HCT116 (cell line): ENCODE results near the gene HSPA1A. TPM values are rescaled to one million over a fixed set of nuclear protein-coding genes. Genes with fewer than 3 reads are reported as not detected.

Source experiments
- ATAC-seq: fragments of 200-7000 bp; cut with Tn5 transposase; 2 replicates; pipeline ENCODE4 v1.9.1; 2020; ENCODE audit warnings: mild to moderate bottlenecking, moderate library complexity
- BruUV-seq: library from RNA; stranded (reverse); fragments of 400-500 nt; replicated peaks from 2 replicates; lab custom pipeline; 2021; lab: Mats Ljungman, UMichigan
- CTCF ChIA-PET: fragments of 300-600 bp; sonication (Branson Sonifier 250); formaldehyde crosslinking; loops from one replicate; lab custom pipeline; 2021; ENCODE audit warnings: antibody characterized with exemption; lab: Charles Lee
- POLR2A ChIA-PET: fragments of 300-600, 350-600 bp; sonication (Branson Sonifier 250); formaldehyde crosslinking; loops from one replicate; lab custom pipeline; 2021; ENCODE audit warnings: antibody characterized with exemption; lab: Charles Lee
- RAD21 ChIA-PET, 2 experiments: fragments of 300-600 bp; sonication (Branson Sonifier 250); formaldehyde crosslinking; loops; one replicate each; lab custom pipeline; 2023; ENCODE audit warnings: low total read pairs in 2 of 2; ENCODE audit not compliant: uncharacterized antibody in 2 of 2, unreplicated experiment in 2 of 2, low non-redundant PET in 1 of 2; lab: Charles Lee
- DNase-seq: peaks from one replicate; pipeline ENCODE4 v3.0.0-alpha.2; 2010; ENCODE audit warnings: low read depth, low spot score
- H2AFZ ChIP-seq: fragments of 200-600 bp; shearing (Covaris generic), sonication (generic); 2 replicates; pipeline ENCODE4 v1.6.1; 2017; ENCODE audit warnings: low read depth, mixed run types, mixed read lengths, antibody characterized with exemption, low read length; ENCODE audit not compliant: poor library complexity, severe bottlenecking
- H3K27ac ChIP-seq: 2 replicates; pipeline ENCODE4 v1.5.1; 2012; ENCODE audit warnings: low read depth, low read length
- H3K27me3 ChIP-seq: fragments of 200-600 bp; sonication (generic); 2 replicates; pipeline ENCODE4 v1.6.1; 2016; ENCODE audit warnings: mixed run types, low read length, mixed read lengths; ENCODE audit not compliant: insufficient read depth
- H3K36me3 ChIP-seq, 2 experiments: fragments of 200-500 bp in 1 of 2; fragments of 200-600 bp in 1 of 2; sonication (Bioruptor generic) in 1 of 2; sonication (generic) in 1 of 2; 2 replicates each; pipeline versions ENCODE4 v1.5.1 to v1.6.1; 2014 to 2016; ENCODE audit warnings: low read length in 2 of 2, inconsistent platforms in 1 of 2, mixed read lengths in 1 of 2, mixed run types in 1 of 2; ENCODE audit not compliant: insufficient read depth in 2 of 2, control insufficient read depth in 1 of 2
- H3K4me1 ChIP-seq, 2 experiments: fragments of 200-600 bp in 1 of 2; sonication (generic) in 1 of 2; 2 replicates each; pipeline versions ENCODE4 v1.5.1 to v1.6.1; 2012 to 2017; ENCODE audit warnings: low read length in 2 of 2, inconsistent platforms in 1 of 2, mild to moderate bottlenecking in 1 of 2, mixed read lengths in 1 of 2, mixed run types in 1 of 2, moderate library complexity in 1 of 2; ENCODE audit not compliant: insufficient read depth in 2 of 2, control insufficient read depth in 1 of 2
- H3K4me2 ChIP-seq: fragments of 200-600 bp; sonication (generic); 2 replicates; pipeline ENCODE4 v1.6.1; 2017; ENCODE audit warnings: mixed run types, low read length, mixed read lengths
- H3K4me3 ChIP-seq, 2 experiments: fragments of 200-600 bp in 1 of 2; sonication (generic) in 1 of 2; replicated peaks in 1 of 2; 2 replicates each; pipeline ENCODE4 v1.5.1; 2011 to 2016; ENCODE audit warnings: low read length in 2 of 2, control low read depth in 1 of 2, low read depth in 1 of 2, mild to moderate bottlenecking in 1 of 2, mixed read lengths in 1 of 2, mixed run types in 1 of 2
- H3K79me2 ChIP-seq: fragments of 200-600 bp; sonication (generic); 2 replicates; pipeline ENCODE4 v1.6.1; 2017; ENCODE audit warnings: mild to moderate bottlenecking, mixed run types, low read length, moderate library complexity, mixed read lengths; ENCODE audit not compliant: insufficient read depth
- H3K9ac ChIP-seq: fragments of 200-600 bp; sonication (generic); 2 replicates; pipeline ENCODE4 v1.6.1; 2016; ENCODE audit warnings: low read length, mixed read lengths
- H3K9me2 ChIP-seq: fragments of 200-600 bp; sonication (generic), shearing (Covaris generic); 2 replicates; pipeline ENCODE4 v1.6.1; 2017; ENCODE audit warnings: mixed run types, mild to moderate bottlenecking, moderate library complexity; ENCODE audit not compliant: insufficient read depth
- H3K9me3 ChIP-seq, 2 experiments: fragments of 200-500 bp in 1 of 2; fragments of 200-600 bp in 1 of 2; sonication (Bioruptor generic) in 1 of 2; sonication (generic) in 1 of 2; 2 replicates each; pipeline ENCODE4 v1.6.1; 2014 to 2017; ENCODE audit warnings: low read length in 2 of 2, mixed read lengths in 2 of 2, inconsistent platforms in 1 of 2, low read depth in 1 of 2, mild to moderate bottlenecking in 1 of 2, mixed run types in 1 of 2, moderate library complexity in 1 of 2; ENCODE audit not compliant: control insufficient read depth in 1 of 2, insufficient read depth in 1 of 2
- H4K20me1 ChIP-seq: fragments of 200-600 bp; sonication (generic), shearing (Covaris generic); 2 replicates; pipeline ENCODE4 v1.6.1; 2017; ENCODE audit warnings: mixed run types, mild to moderate bottlenecking, moderate library complexity; ENCODE audit not compliant: insufficient read depth
- CTCF ChIP-seq, 3 experiments: fragments of 200-600 bp in 1 of 3; sonication (generic) in 1 of 3; IDR thresholded peaks in 2 of 3; conservative IDR thresholded peaks in 1 of 3; 2 replicates each; pipeline ENCODE4 v1.5.1; 2012 to 2017; ENCODE audit warnings: low read depth in 2 of 3, low read length in 2 of 3, antibody characterized with exemption in 1 of 3, borderline replicate concordance in 1 of 3, control low read depth in 1 of 3, mild to moderate bottlenecking in 1 of 3, mixed read lengths in 1 of 3, mixed run types in 1 of 3, moderate library complexity in 1 of 3; ENCODE audit not compliant: insufficient read depth in 1 of 3
- POLR2AphosphoS5 ChIP-seq: IDR thresholded peaks from 2 replicates; pipeline ENCODE4 v1.6.1; 2011; ENCODE audit warnings: mild to moderate bottlenecking, low read depth, low read length, moderate library complexity
- YY1 ChIP-seq: IDR thresholded peaks from 2 replicates; pipeline ENCODE4 v1.6.1; 2011; ENCODE audit warnings: low read length, low read depth, moderate library complexity, mild to moderate bottlenecking; ENCODE audit not compliant: insufficient replicate concordance; ENCODE audit errors: extremely low read depth
- intact Hi-C: fragments of 100-400 bp; cut with micrococcal nuclease; formaldehyde crosslinking; loops from 2 replicates; pipeline ENCODE4 v1.10.0; 2022
- total RNA-seq: library from RNA; stranded (reverse); gene quantifications from one replicate; pipeline ENCODE4 v1.2.1, GENCODE V29; 2021; ENCODE audit not compliant: unreplicated experiment

Gene HSPA1A
- total RNA-seq, 1 experiment from 2014 or later: 5.0 TPM

- Histone ChIP-seq H3K79me2 (no peaks in the 10 kb centered on the region), H3K36me3 (peaks cover 0 to 14% of the 10 kb centered on the region in 2 experiments; a peak in 1 of 4 replicates), H2AFZ (no peak overlapping the region), H4K20me1 (no peaks in the 10 kb centered on the region), H3K27ac (peak overlapping the region; percentile 79), H3K27me3 (no peaks in the 10 kb centered on the region), H3K4me1 (peaks cover 44 to 67% of the 10 kb centered on the region in 2 experiments)
- POLR2A ChIA-PET: interaction anchor here (0.8 to 4.8 kb wide), 8 partner anchors 9 to 87 kb away, joined by 3 to 47 read pairs (median 4); partner anchors contain the start of genes HSPA1B and NEU1
- peak; percentile 61 for ATAC-seq
- no peak for DNase-seq
- CTCF ChIA-PET: interaction anchor here (0.6 to 1.4 kb wide), 5 partner anchors 16 to 88 kb away, joined by 3 to 11 read pairs (median 3); partner anchors contain the start of gene NEU1
- TF ChIP-seq CTCF (IDR thresholded peaks at IDR 0.05 in 2 of 3, conservative IDR thresholded peaks at IDR 0.05 in 1 of 3; ENCODE audit: borderline replicate concordance in 1 of 3, insufficient read depth in 1 of 3, low read depth in 2 of 3, low read length in 2 of 3) (0 out of 6 replicates have a peak, but pooled peaks of 2 of the 3 experiments have one; percentile 5 to 24), POLR2AphosphoS5 (peak; percentile 44), YY1 (no peak)
- TF ChIP-seq, all 23 proteins: peak for 2
- Histone ChIP-seq H3K9ac (peak overlapping the region; percentile 64), H3K9me3 (no peaks in the 10 kb centered on the region), H3K9me2 (no peaks in the 10 kb centered on the region), H3K4me2 (peak overlapping the region; percentile 79), H3K4me3 (peak overlapping the region in 1 of 2 experiments; percentile 19; a peak in 3 of 4 replicates)
- RAD21 ChIA-PET: interaction anchor here in 1 of 2 experiments (0.7 to 1.1 kb wide), 3 partner anchors 18 to 40 kb away, joined by 3 to 5 read pairs (median 4); no protein-coding TSS in a partner anchor
- BruUV-seq: no TSS peak
- intact Hi-C loops: no loop called here
Observed at GRCh38 chr6:31775184-31775583, 40.2 kb upstream of the HSPA1A start.
